Gastroesophageal sphincter (tissue), 4 donors: ENCODE data around the gene GPR17. TPM values are rescaled to one million over a fixed set of nuclear protein-coding genes. Genes with fewer than 3 reads are reported as not detected.

Experiments used
- ATAC-seq: fragments of 150-250 bp; one replicate; pipeline ENCODE4 v1.9.1; 2016; ENCODE audit warnings: mild to moderate bottlenecking, moderate library complexity
- H3K27ac ChIP-seq, 4 donors: fragments of 200-600 bp; sonication (generic) in 3 of 4; 1 replicate in 3 of 4; 2 replicates in 1 of 4; pipeline ENCODE4 v1.5.1; 2016 to 2019
- H3K27me3 ChIP-seq: fragments of 200-600 bp; sonication (generic); one replicate; pipeline ENCODE4 v1.5.1; 2019
- H3K36me3 ChIP-seq, 2 donors: fragments of 200-600 bp; sonication (generic); one replicate each; pipeline ENCODE4 v1.5.1; 2019; ENCODE audit warnings: control low read depth in 1 of 2
- H3K4me1 ChIP-seq, 3 donors: fragments of 200-600 bp; sonication (generic); 1 replicate in 2 of 3; 2 replicates in 1 of 3; pipeline ENCODE4 v1.5.1; 2016 to 2019; ENCODE audit warnings: control low read depth in 2 of 3
- H3K4me3 ChIP-seq, 2 donors: fragments of 200-600 bp; sonication (generic); one replicate each; pipeline ENCODE4 v1.5.1; 2019; ENCODE audit warnings: mild to moderate bottlenecking in 1 of 2, moderate library complexity in 1 of 2
- H3K9me3 ChIP-seq, 3 donors: fragments of 200-600 bp; sonication (generic); one replicate each; pipeline ENCODE4 v1.5.1; 2017 to 2019; ENCODE audit warnings: control low read depth in 2 of 3
- EP300 ChIP-seq: sonication (generic); formaldehyde crosslinking; IDR thresholded peaks from one replicate; pipeline ENCODE4 v1.6.1; 2017; ENCODE audit warnings: antibody characterized with exemption, mild to moderate bottlenecking
- POLR2A ChIP-seq, 2 donors: fragments of 450-650 bp; IDR thresholded peaks; one replicate each; pipeline ENCODE4 v1.6.1; 2017; ENCODE audit warnings: antibody characterized with exemption in 2 of 2, mild to moderate bottlenecking in 2 of 2, moderate library complexity in 1 of 2
- POLR2AphosphoS5 ChIP-seq: sonication (generic); formaldehyde crosslinking; IDR thresholded peaks from one replicate; pipeline ENCODE4 v1.6.1; 2017; ENCODE audit warnings: antibody characterized with exemption
- WGBS, 2 donors: methylation state at CpG; one replicate each; pipeline ENCODE4 v1.1.5; 2018; ENCODE audit warnings: low coverage in 1 of 2; 5-methylcytosine and 5-hydroxymethylcytosine counted together
- total RNA-seq, 4 donors: library from RNA; depleted of rRNA; stranded (reverse); fragments of >200 nt; gene quantifications; one replicate each; pipeline ENCODE4 v1.1.0, GENCODE V29; 2016
- TF ChIP-seq, protein P1 (sequence below), 4 experiments: fragments of 200-600 bp in 2 of 4; fragments of 450-650 bp in 2 of 4; sonication (generic) in 1 of 4; IDR thresholded peaks; one replicate each; pipeline ENCODE4 v1.5.1; 2017 to 2019; ENCODE audit warnings: antibody characterized with exemption in 4 of 4, mild to moderate bottlenecking in 2 of 4, moderate library complexity in 2 of 4

GPR17 gene
- total RNA-seq, 4 donors from 2014 or later = 0.35 TPM; not detected in 3

DNA sequence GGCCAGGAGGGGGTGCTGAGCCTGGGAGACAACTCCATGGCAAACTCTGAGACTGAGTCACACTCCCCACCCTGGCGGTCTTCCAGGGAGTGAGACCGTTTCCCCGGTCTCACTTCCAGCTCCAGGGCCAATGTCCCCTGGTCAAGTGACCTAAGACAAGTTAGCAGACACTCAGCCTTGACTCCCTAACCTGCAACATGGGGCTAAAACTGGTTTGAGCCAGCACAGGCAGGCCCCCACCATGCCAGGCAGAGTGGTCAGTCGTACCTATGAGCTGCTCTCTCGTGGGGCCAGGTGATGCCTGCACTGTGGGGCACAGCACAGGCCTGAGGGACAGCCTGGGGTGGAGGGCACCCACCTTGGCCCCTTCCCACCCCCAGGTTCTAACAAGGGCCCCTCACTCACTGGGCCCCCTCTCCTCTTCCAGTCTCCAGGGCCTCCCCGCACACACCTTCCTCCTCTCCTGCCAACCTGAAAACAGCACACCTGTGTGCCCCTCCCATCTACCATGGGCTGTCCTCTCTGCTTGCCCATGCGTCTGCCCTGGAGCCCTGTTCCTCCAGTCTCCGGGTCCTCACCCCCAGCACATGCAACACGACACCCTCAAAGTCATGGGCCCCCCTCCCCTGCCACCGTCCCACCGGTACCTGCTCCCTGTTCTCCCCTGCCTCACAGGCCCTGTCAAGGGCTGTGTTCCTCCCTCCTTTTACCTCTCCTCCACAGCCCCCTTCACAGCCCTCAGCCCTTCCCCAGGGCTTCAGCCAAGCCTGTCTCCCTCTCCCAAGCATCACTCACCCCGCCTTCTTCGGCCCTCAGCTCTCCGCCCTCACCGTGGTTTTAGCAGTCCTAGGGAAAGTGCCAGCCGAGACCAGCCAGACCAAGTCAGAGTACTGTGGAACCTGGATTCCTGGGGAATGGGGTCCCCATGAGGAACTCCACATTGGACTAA is 1.6 kb downstream of the GPR17 start:
- peak overlapping the region; percentile 41 to 83 (median 82) for H3K27ac ChIP-seq
- peak; percentile 6 for ATAC-seq
- H3K9me3 ChIP-seq = no peaks in the 10 kb centered on the region
- no peaks in the 10 kb centered on the region for H3K27me3 ChIP-seq
- no peak overlapping the region for H3K4me3 ChIP-seq
- WGBS, 2 donors = 25 to 53% methylated on average over 7 to 10 of the region's 16 CpGs
- H3K36me3 ChIP-seq = peaks cover 0 to 46% of the 10 kb centered on the region in 2 donors
- peaks cover 4 to 99% (median 62%) of the 10 kb centered on the region in 3 donors for H3K4me1 ChIP-seq
- no peak for TF ChIP-seq POLR2AphosphoS5

DNA sequence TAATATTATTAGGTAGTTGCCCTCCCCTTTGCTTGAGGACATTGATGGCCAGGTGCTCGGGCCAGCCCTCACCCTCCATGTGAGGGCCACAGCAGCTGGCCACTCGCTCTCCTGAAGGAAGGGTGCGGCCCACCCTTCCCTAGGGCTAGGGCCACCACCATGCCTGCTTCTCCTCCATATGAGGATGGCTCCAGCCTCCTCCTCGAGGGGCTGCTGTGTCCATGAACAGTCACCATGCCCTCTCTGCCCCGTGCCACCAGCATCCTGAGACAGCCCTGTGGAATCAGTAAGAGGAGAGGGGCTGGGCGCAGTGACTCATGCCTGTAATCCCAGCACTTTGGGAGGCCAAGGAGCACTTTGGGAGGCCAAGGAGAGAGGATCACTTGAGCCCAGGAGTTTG is 2.4 kb downstream of the GPR17 start:
- TF ChIP-seq, protein P1, sequence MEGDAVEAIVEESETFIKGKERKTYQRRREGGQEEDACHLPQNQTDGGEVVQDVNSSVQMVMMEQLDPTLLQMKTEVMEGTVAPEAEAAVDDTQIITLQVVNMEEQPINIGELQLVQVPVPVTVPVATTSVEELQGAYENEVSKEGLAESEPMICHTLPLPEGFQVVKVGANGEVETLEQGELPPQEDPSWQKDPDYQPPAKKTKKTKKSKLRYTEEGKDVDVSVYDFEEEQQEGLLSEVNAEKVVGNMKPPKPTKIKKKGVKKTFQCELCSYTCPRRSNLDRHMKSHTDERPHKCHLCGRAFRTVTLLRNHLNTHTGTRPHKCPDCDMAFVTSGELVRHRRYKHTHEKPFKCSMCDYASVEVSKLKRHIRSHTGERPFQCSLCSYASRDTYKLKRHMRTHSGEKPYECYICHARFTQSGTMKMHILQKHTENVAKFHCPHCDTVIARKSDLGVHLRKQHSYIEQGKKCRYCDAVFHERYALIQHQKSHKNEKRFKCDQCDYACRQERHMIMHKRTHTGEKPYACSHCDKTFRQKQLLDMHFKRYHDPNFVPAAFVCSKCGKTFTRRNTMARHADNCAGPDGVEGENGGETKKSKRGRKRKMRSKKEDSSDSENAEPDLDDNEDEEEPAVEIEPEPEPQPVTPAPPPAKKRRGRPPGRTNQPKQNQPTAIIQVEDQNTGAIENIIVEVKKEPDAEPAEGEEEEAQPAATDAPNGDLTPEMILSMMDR (IDR thresholded peaks at IDR 0.05) = no peak
- TF ChIP-seq POLR2AphosphoS5 = no peak
- no peak for TF ChIP-seq EP300
- TF ChIP-seq POLR2A (IDR thresholded peaks at IDR 0.05) = no peak
- Histone ChIP-seq H3K36me3 (peaks cover 0 to 49% of the 10 kb centered on the region in 2 donors), H3K9me3 (no peaks in the 10 kb centered on the region), H3K27ac (peak overlapping the region in 3 of 4 donors; percentile 81 to 83 (median 83)), H3K4me1 (peaks cover 12 to 99% (median 62%) of the 10 kb centered on the region in 3 donors), H3K27me3 (no peaks in the 10 kb centered on the region), H3K4me3 (no peak overlapping the region)
- ATAC-seq = no peak
- WGBS, 2 donors = no CpG with 5 or more reads among the region's 6 CpGs

DNA sequence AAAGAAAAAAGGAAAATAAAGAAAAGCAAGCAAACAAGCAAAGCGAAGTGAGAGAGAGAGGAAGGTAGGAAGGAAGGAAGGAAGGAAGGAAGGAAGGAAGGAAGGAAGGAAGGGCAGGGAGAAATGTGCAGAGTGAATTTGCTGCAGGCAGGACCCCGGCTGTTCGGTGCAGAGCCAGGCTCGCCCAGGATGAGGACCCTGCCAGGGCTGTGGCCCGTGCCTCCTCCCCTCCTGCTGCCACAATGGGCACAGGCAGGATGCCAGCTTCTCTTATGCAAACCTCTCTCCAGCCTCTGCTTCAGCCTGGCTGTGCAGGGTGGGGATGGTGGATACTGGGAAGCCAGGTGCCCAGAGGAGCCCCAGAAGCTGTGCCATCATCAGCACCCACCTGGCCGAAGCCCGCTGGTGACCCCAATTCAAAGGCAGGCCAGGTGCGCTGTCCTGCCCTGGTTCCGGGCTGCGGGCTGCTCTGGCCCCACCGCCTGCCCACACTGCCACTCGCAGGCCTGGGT is 3.2 kb downstream of the GPR17 start:
- ATAC-seq = no peak
- WGBS, 2 donors = 36 to 62% methylated on average over 4 of the region's 12 CpGs

DNA sequence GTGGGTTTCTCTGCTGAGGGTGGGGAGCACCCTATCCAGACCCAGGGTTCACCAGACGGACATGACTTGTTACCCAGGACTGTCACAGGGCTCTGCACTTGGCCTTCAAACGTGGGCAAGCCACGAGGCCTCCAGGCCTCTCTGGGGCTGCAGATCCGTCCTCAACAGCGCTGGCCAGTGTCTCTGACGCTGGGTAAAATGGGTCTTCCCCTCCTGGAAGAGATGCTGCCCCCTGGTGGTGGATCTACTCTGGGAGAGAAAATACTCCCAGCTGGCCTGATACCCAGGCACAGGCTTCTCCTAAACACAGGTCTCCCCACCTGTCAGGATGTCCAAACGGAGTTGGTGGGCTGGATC is 3.7 kb downstream of the GPR17 start:
- H3K4me1 ChIP-seq = peaks cover 13 to 99% (median 68%) of the 10 kb centered on the region in 3 donors
- H3K9me3 ChIP-seq = no peaks in the 10 kb centered on the region
- TF ChIP-seq POLR2AphosphoS5 (no peak), POLR2A (IDR thresholded peaks at IDR 0.05) (no peak), EP300 (no peak)
- TF ChIP-seq, protein P1 (IDR thresholded peaks at IDR 0.05) = peak in 3 of 4 experiments; percentile 76 to 87 (median 86)
- H3K36me3 ChIP-seq = peaks cover 0 to 53% of the 10 kb centered on the region in 2 donors
- no peak overlapping the region for H3K4me3 ChIP-seq
- ATAC-seq = peak; percentile 54
- WGBS, 2 donors = no CpG with 5 or more reads among the region's 7 CpGs
- peak overlapping the region; percentile 37 to 98 (median 84) for H3K27ac ChIP-seq
- no peaks in the 10 kb centered on the region for H3K27me3 ChIP-seq

More for the DNA sequence above, 3.2 kb downstream of the GPR17 start:
- Histone ChIP-seq H3K36me3 (peaks cover 0 to 51% of the 10 kb centered on the region in 2 donors), H3K4me3 (no peak overlapping the region), H3K27ac (peak overlapping the region; percentile 25 to 98 (median 84)), H3K27me3 (no peaks in the 10 kb centered on the region), H3K9me3 (no peaks in the 10 kb centered on the region), H3K4me1 (peaks cover 13 to 99% (median 69%) of the 10 kb centered on the region in 3 donors)
- TF ChIP-seq POLR2A (IDR thresholded peaks at IDR 0.05) = no peak

DNA sequence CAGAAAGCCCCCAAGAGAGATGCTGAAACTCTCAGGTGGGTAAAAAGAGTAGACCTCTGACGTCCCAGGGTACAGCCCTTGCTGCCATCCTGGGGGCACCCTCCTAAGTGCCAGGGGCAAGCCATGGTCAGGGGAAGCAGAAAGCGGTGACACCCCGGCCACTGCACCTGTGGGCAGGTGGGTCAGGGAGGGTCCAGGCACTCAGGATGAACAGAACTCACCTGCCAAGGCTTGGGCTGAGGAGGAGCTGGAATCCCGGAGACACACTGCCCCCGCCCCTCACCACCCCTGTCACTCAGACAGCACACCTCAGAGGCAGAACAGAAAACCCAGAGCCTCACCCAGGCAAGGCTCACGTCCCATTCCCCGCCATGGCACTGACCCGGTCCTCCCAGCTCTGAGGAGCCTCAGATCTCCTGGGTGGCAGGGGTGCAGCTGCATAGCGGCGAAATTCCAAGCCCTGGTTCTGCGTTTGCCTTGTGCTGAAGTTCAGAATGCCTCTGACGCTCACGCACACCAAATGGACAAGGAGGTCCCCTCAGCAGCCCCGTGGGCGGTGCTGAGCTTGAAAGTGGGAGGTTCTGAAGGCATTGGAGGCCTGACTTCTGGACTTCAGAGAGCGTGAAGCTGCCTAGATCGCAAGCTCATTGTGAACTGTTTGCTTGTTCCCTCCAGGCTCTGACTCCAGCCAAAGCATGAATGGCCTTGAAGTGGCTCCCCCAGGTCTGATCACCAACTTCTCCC is 4.3 kb downstream of the GPR17 start:
- H3K4me1 ChIP-seq = peaks cover 13 to 99% (median 68%) of the 10 kb centered on the region in 3 donors
- TF ChIP-seq POLR2A (IDR thresholded peaks at IDR 0.05) = peak in 1 of 2 donors; percentile 14
- TF ChIP-seq, protein P1 (IDR thresholded peaks at IDR 0.05) = no peak
- TF ChIP-seq EP300 = no peak
- TF ChIP-seq POLR2AphosphoS5 = peak; percentile 49
- peak overlapping the region; percentile 37 to 98 (median 84) for H3K27ac ChIP-seq
- peak; percentile 13 for ATAC-seq
- H3K9me3 ChIP-seq = no peaks in the 10 kb centered on the region
- H3K36me3 ChIP-seq = peaks cover 0 to 58% of the 10 kb centered on the region in 2 donors
- no CpG with 5 or more reads among the region's 17 CpGs for WGBS, 2 donors
- H3K27me3 ChIP-seq = no peaks in the 10 kb centered on the region
- no peak overlapping the region for H3K4me3 ChIP-seq
